Measurements from ENCODE around the gene IPCEF1. TPM values are rescaled to one million over a fixed set of nuclear protein-coding genes. Genes with fewer than 3 reads are reported as not detected.
"Not testable (repeated sequence)": the region's sequence is repeated elsewhere in the genome, so short reads cannot be mapped to it uniquely, and the experiment has no call there.

Gene IPCEF1
- polyA plus RNA-seq, 1 donor from 2014 or later = 3.9 TPM

DNA sequence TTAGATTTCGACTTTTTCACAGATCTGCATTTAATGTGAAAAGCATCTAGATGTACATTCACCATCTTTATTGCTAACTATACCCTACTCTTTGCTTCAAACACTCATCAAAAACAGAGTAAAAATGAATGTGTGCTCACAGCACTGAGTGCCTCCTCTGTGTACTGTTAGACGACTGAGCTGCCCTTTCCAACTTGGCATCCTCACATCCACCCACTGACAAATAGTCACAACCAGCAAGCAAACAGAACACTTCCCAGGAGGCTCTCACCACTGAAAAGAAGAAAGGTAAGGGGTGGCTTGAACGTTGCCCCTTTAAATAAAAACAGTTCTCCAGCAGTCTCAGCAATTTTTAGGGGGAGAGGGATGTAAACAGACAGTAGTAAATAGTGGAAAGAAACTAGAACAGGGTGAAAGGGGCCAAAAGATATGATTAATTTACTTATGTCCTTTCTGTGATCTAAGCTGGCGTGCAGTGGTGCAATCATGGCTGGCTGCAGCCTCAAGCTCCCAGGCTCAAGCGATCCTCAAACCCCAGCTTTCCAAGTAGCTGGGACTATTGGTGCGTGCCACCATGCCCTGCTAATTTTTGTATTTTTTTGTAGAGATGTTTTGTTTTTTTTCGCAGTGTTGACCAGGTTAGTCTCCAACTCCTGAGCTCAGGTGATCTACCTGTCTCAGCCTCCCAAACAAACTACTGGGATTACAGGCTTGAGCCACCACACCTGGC is 48.7 kb downstream of the IPCEF1 start:
- Histone ChIP-seq H4K20me1 (ENCODE audit: insufficient read depth) (no peaks in the 10 kb centered on the region), H3K36me3 (ENCODE audit: insufficient read depth, low read length) (no peaks in the 10 kb centered on the region), H3K79me2 (replicated peaks; ENCODE audit: insufficient read depth, low read length) (no peaks in the 10 kb centered on the region), H3K27ac (ENCODE audit: low read length) (no peak overlapping the region), H2AFZ (ENCODE audit: low read depth, low read length) (no peak overlapping the region), H3K9me3 (ENCODE audit: low read length) (no peaks in the 10 kb centered on the region), H3K4me3 (ENCODE audit: low read length) (no peak overlapping the region), H3K9me2 (ENCODE audit: insufficient read depth, low read length) (no peaks in the 10 kb centered on the region), H3K4me2 (ENCODE audit: low read length) (no peak overlapping the region), H3F3A (ENCODE audit: insufficient read depth, low read length, poor library complexity, severe bottlenecking) (no peaks in the 10 kb centered on the region), H3K9ac (ENCODE audit: low read length) (no peak overlapping the region), H3K27me3 (ENCODE audit: insufficient read depth, low read depth, low read length) (no peaks in the 10 kb centered on the region)
- no peak for TF ChIP-seq CTCF (IDR thresholded peaks at IDR 0.05; ENCODE audit: poor library complexity, severe bottlenecking)
- TF ChIP-seq TAF1 (IDR thresholded peaks at IDR 0.05; ENCODE audit: low read depth) = no peak
- TF ChIP-seq EZH2 (IDR thresholded peaks at IDR 0.05; ENCODE audit: borderline replicate concordance, insufficient read depth, low read length, poor library complexity, severe bottlenecking) = no peak
- TF ChIP-seq EP300 (conservative IDR thresholded peaks at IDR 0.05; ENCODE audit: poor library complexity, severe bottlenecking) = no peak
- TF ChIP-seq, protein P1, sequence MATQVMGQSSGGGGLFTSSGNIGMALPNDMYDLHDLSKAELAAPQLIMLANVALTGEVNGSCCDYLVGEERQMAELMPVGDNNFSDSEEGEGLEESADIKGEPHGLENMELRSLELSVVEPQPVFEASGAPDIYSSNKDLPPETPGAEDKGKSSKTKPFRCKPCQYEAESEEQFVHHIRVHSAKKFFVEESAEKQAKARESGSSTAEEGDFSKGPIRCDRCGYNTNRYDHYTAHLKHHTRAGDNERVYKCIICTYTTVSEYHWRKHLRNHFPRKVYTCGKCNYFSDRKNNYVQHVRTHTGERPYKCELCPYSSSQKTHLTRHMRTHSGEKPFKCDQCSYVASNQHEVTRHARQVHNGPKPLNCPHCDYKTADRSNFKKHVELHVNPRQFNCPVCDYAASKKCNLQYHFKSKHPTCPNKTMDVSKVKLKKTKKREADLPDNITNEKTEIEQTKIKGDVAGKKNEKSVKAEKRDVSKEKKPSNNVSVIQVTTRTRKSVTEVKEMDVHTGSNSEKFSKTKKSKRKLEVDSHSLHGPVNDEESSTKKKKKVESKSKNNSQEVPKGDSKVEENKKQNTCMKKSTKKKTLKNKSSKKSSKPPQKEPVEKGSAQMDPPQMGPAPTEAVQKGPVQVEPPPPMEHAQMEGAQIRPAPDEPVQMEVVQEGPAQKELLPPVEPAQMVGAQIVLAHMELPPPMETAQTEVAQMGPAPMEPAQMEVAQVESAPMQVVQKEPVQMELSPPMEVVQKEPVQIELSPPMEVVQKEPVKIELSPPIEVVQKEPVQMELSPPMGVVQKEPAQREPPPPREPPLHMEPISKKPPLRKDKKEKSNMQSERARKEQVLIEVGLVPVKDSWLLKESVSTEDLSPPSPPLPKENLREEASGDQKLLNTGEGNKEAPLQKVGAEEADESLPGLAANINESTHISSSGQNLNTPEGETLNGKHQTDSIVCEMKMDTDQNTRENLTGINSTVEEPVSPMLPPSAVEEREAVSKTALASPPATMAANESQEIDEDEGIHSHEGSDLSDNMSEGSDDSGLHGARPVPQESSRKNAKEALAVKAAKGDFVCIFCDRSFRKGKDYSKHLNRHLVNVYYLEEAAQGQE (IDR thresholded peaks at IDR 0.05; ENCODE audit: borderline replicate concordance) = no peak

- H3K79me2 ChIP-seq (replicated peaks; ENCODE audit: insufficient read depth, low read length); H3K9me2 ChIP-seq (ENCODE audit: insufficient read depth, low read length); H4K20me1 ChIP-seq (ENCODE audit: insufficient read depth); H3K27ac ChIP-seq (ENCODE audit: low read length); H3K4me2 ChIP-seq (ENCODE audit: low read length); H3K27me3 ChIP-seq (ENCODE audit: insufficient read depth, low read depth, low read length); H3K4me3 ChIP-seq (ENCODE audit: low read length); H3F3A ChIP-seq (ENCODE audit: insufficient read depth, low read length, poor library complexity, severe bottlenecking); H3K9ac ChIP-seq (ENCODE audit: low read length); H3K36me3 ChIP-seq (ENCODE audit: insufficient read depth, low read length); H3K9me3 ChIP-seq (ENCODE audit: low read length); H2AFZ ChIP-seq (ENCODE audit: low read depth, low read length): not testable (repeated sequence)
Measured at GRCh38 chr6:154307147-154307546, 49.5 kb downstream of the IPCEF1 start.

- no peak overlapping the region for H3K27ac ChIP-seq (ENCODE audit: low read length)
- H3F3A ChIP-seq (ENCODE audit: insufficient read depth, low read length, poor library complexity, severe bottlenecking) = no peaks in the 10 kb centered on the region
- H3K4me2 ChIP-seq (ENCODE audit: low read length) = no peak overlapping the region
- no peaks in the 10 kb centered on the region for H4K20me1 ChIP-seq (ENCODE audit: insufficient read depth)
- no peaks in the 10 kb centered on the region for H3K27me3 ChIP-seq (ENCODE audit: insufficient read depth, low read depth, low read length)
- H3K9ac ChIP-seq (ENCODE audit: low read length) = no peak overlapping the region
- no peak overlapping the region for H2AFZ ChIP-seq (ENCODE audit: low read depth, low read length)
- no peaks in the 10 kb centered on the region for H3K9me2 ChIP-seq (ENCODE audit: insufficient read depth, low read length)
- H3K9me3 ChIP-seq (ENCODE audit: low read length) = no peaks in the 10 kb centered on the region
- no peaks in the 10 kb centered on the region for H3K79me2 ChIP-seq (replicated peaks; ENCODE audit: insufficient read depth, low read length)
- H3K4me3 ChIP-seq (ENCODE audit: low read length) = no peak overlapping the region
- H3K36me3 ChIP-seq (ENCODE audit: insufficient read depth, low read length) = no peaks in the 10 kb centered on the region
- no peak for TF ChIP-seq POLR2AphosphoS5 (IDR thresholded peaks at IDR 0.05)
Measured at GRCh38 chr6:154306696-154307095, 49.9 kb downstream of the IPCEF1 start.
